Endothelial cell of umbilical vein (primary cell): ENCODE measurements around the gene SYNGAP1. TPM values are rescaled to one million over a fixed set of nuclear protein-coding genes. Genes with fewer than 3 reads are reported as not detected.

Source experiments
- BruUV-seq: library from RNA; stranded (reverse); fragments of 400-500 nt; replicated peaks from 2 replicates; lab custom pipeline; 2021; lab: Mats Ljungman, UMichigan
- CTCF ChIA-PET: fragments of 300-600, 350-600 bp; sonication (Branson Sonifier 250); formaldehyde crosslinking; loops from one replicate; lab custom pipeline; 2021; ENCODE audit warnings: antibody characterized with exemption, inconsistent platforms; lab: Charles Lee
- POLR2A ChIA-PET: fragments of 300-600, 350-600 bp; sonication (Branson Sonifier 250); formaldehyde crosslinking; loops from one replicate; lab custom pipeline; 2021; ENCODE audit warnings: antibody characterized with exemption, inconsistent platforms; lab: Charles Lee
- DNase-seq: peaks from one replicate; pipeline ENCODE4 v3.0.0-alpha.2; 2011; ENCODE audit warnings: low read depth, low spot score
- FAIRE-seq: peaks from 2 replicates; lab custom pipeline; 2011; peaks lifted over from hg19 to GRCh38; lab: Jason Lieb, UNC
- H2AFZ ChIP-seq: 2 replicates; pipeline ENCODE4 v1.6.0; 2012; ENCODE audit warnings: low read depth, low read length, control low read depth, inconsistent platforms
- H3K27ac ChIP-seq: 2 replicates; pipeline ENCODE4 v1.5.1; 2011; ENCODE audit warnings: low read depth, mild to moderate bottlenecking, control low read depth, low read length, moderate library complexity; ENCODE audit not compliant: insufficient read depth
- H3K27me3 ChIP-seq, 2 experiments: 2 replicates each; pipeline versions ENCODE4 v1.6.0 to v1.6.1; 2011; ENCODE audit warnings: low read length in 2 of 2, mixed read lengths in 1 of 2; ENCODE audit not compliant: control insufficient read depth in 2 of 2, insufficient read depth in 2 of 2
- H3K36me3 ChIP-seq, 2 experiments: 2 replicates in 1 of 2; 3 replicates in 1 of 2; pipeline ENCODE4 v1.5.1; 2011; ENCODE audit warnings: low read length in 2 of 2, mild to moderate bottlenecking in 1 of 2, moderate library complexity in 1 of 2; ENCODE audit not compliant: control insufficient read depth in 2 of 2, insufficient read depth in 2 of 2; ENCODE audit errors: extremely low read depth in 1 of 2
- H3K4me1 ChIP-seq: 3 replicates; pipeline ENCODE4 v1.5.1; 2011; ENCODE audit warnings: mild to moderate bottlenecking, low read length; ENCODE audit not compliant: control insufficient read depth, insufficient read depth; ENCODE audit errors: extremely low read depth
- H3K4me2 ChIP-seq: 2 replicates; pipeline ENCODE4 v1.6.1; 2011; ENCODE audit warnings: low read length, control low read depth, mixed read lengths; ENCODE audit not compliant: insufficient read depth
- H3K4me3 ChIP-seq, 3 experiments: fragments of 200-600 bp in 1 of 3; sonication (generic), shearing (Covaris generic) in 1 of 3; replicated peaks in 1 of 3; 2 replicates each; pipeline ENCODE4 v1.5.1; 2011 to 2016; ENCODE audit warnings: control low read depth in 3 of 3, low read length in 3 of 3, mild to moderate bottlenecking in 2 of 3, inconsistent platforms in 1 of 3, low read depth in 1 of 3, moderate library complexity in 1 of 3; ENCODE audit not compliant: insufficient read depth in 1 of 3
- H3K79me2 ChIP-seq: 2 replicates; pipeline ENCODE4 v1.6.0; 2012; ENCODE audit warnings: low read length, inconsistent platforms; ENCODE audit not compliant: control insufficient read depth, insufficient read depth
- H3K9ac ChIP-seq: replicated peaks from 2 replicates; pipeline ENCODE3; 2011; ENCODE audit warnings: low read length, control low read depth; ENCODE audit not compliant: insufficient read depth; ENCODE audit errors: extremely low read depth
- H3K9me1 ChIP-seq: replicated peaks from 3 replicates; pipeline ENCODE4 v1.6.0; 2011; ENCODE audit warnings: mild to moderate bottlenecking, low read length; ENCODE audit not compliant: control insufficient read depth, insufficient read depth; ENCODE audit errors: extremely low read depth
- H3K9me3 ChIP-seq: replicated peaks from 2 replicates; pipeline ENCODE4 v1.5.1; 2012; ENCODE audit warnings: low read length, inconsistent platforms; ENCODE audit not compliant: control insufficient read depth, insufficient read depth
- H4K20me1 ChIP-seq: replicated peaks from 2 replicates; pipeline ENCODE3; 2011; ENCODE audit warnings: mild to moderate bottlenecking, low read length; ENCODE audit not compliant: control insufficient read depth, insufficient read depth; ENCODE audit errors: extremely low read depth
- EZH2 ChIP-seq: IDR thresholded peaks from 2 replicates; pipeline ENCODE4 v1.6.1; 2012; ENCODE audit warnings: borderline replicate concordance, low read depth, mild to moderate bottlenecking, moderate library complexity, low read length, inconsistent platforms; ENCODE audit not compliant: severe bottlenecking
- FOS ChIP-seq: IDR thresholded peaks from 2 replicates; pipeline ENCODE4 v1.6.1; 2011; ENCODE audit warnings: mild to moderate bottlenecking, low read length, moderate library complexity, borderline replicate concordance; ENCODE audit not compliant: insufficient read depth
- JUN ChIP-seq: IDR thresholded peaks from 2 replicates; pipeline ENCODE4 v1.6.1; 2011; ENCODE audit warnings: borderline replicate concordance, low read depth; ENCODE audit not compliant: insufficient read length, insufficient read depth
- MYC ChIP-seq: IDR thresholded peaks from one replicate; pipeline ENCODE4 v1.6.1; 2011; ENCODE audit warnings: mild to moderate bottlenecking, low read depth, low read length
- POLR2A ChIP-seq: IDR thresholded peaks from 2 replicates; pipeline ENCODE4 v1.6.1; 2012; ENCODE audit warnings: low read depth, mild to moderate bottlenecking, control low read depth, low read length
- POLR2AphosphoS5 ChIP-seq: IDR thresholded peaks from 2 replicates; pipeline ENCODE4 v1.6.1; 2012; ENCODE audit warnings: low read depth, mild to moderate bottlenecking, control low read depth, low read length, moderate library complexity; ENCODE audit not compliant: insufficient read depth
- dilution Hi-C: fragments of 300-500 bp; cut with MboI; formaldehyde crosslinking; loops from one replicate; pipeline ENCODE4 v1.15.0; 2019; ENCODE audit warnings: low sequenced_read_pairs; ENCODE audit not compliant: extremely low pct_ligation_motif_present
- intact Hi-C: fragments of 100-400 bp; cut with micrococcal nuclease; formaldehyde crosslinking; loops from one replicate; pipeline ENCODE4 v1.10.0; 2022
- polyA plus RNA-seq, 4 experiments: library from polyadenylated mRNA; depleted of rRNA in 3 of 4; stranded (reverse) in 3 of 4; unstranded in 1 of 4; fragments of >200 nt; gene quantifications; 2 replicates each; pipeline versions ENCODE4 v1.2.1 to v1.2.3, GENCODE V29; 2011 to 2012; ENCODE audit warnings: missing spikeins in 1 of 4
- total RNA-seq: library from RNA; stranded (reverse); gene quantifications from 2 replicates; pipeline ENCODE4 v1.2.3, GENCODE V29; 2021
- TF ChIP-seq, protein P1 (sequence below), 2 donors: IDR thresholded peaks; 1 replicate in 1 of 2; 2 replicates in 1 of 2; pipeline ENCODE4 v1.5.1; 2011; ENCODE audit warnings: low read length in 2 of 2, mild to moderate bottlenecking in 2 of 2, moderate library complexity in 2 of 2, control low read depth in 1 of 2, inconsistent platforms in 1 of 2, low read depth in 1 of 2; ENCODE audit not compliant: insufficient read depth in 1 of 2; ENCODE audit errors: extremely low read depth in 1 of 2

SYNGAP1 gene
- total and polyA plus RNA-seq, 2 donors (not counting 3 experiments of a cell fraction or from before 2014, with no cell fraction given), result 7.3 to 15.1 TPM

DNA sequence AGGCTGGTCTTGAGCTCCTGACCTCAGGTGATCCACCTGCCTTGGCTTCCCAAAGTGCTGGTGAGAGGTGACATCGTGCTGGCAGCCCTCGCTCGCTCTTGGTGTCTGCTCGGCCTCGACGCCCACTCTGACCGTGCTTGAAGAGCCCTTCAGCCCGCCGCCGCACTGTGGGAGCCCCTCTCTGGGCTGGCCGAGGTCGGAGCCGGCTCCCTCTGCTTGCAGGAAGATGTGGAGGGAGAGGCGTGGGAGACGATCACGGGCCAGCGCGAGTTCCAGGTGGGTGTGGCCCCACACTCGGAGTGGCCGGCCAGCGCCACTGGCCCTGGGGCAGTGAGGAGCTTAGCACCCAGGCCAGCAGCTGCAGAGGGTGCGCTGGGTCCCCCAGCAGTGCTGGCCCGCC, 82.6 kb downstream of the SYNGAP1 start:
- no peak for DNase-seq
- H3K4me2 ChIP-seq, result no peak overlapping the region
- no peak overlapping the region for H3K27ac ChIP-seq
- no peaks in the 10 kb centered on the region for H3K9me3 ChIP-seq
- dilution Hi-C loops, result no loop called here
- intact Hi-C loops, result no loop called here
- H3K79me2 ChIP-seq, result no peaks in the 10 kb centered on the region
- no peak overlapping the region for H2AFZ ChIP-seq
- H3K9ac ChIP-seq, result no peak overlapping the region
- H3K4me3 ChIP-seq, result no peak overlapping the region
- no peak for FAIRE-seq
- H3K4me1 ChIP-seq, result no peaks in the 10 kb centered on the region
- H4K20me1 ChIP-seq, result no peaks in the 10 kb centered on the region
- H3K9me1 ChIP-seq, result no peaks in the 10 kb centered on the region
- H3K27me3 ChIP-seq, result peaks cover 0 to 2% of the 10 kb centered on the region in 2 experiments
- no peak for TF ChIP-seq JUN
- no peak for TF ChIP-seq POLR2AphosphoS5
- no peak for TF ChIP-seq FOS
- no peak for TF ChIP-seq MYC
- TF ChIP-seq, protein P1, sequence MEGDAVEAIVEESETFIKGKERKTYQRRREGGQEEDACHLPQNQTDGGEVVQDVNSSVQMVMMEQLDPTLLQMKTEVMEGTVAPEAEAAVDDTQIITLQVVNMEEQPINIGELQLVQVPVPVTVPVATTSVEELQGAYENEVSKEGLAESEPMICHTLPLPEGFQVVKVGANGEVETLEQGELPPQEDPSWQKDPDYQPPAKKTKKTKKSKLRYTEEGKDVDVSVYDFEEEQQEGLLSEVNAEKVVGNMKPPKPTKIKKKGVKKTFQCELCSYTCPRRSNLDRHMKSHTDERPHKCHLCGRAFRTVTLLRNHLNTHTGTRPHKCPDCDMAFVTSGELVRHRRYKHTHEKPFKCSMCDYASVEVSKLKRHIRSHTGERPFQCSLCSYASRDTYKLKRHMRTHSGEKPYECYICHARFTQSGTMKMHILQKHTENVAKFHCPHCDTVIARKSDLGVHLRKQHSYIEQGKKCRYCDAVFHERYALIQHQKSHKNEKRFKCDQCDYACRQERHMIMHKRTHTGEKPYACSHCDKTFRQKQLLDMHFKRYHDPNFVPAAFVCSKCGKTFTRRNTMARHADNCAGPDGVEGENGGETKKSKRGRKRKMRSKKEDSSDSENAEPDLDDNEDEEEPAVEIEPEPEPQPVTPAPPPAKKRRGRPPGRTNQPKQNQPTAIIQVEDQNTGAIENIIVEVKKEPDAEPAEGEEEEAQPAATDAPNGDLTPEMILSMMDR (IDR thresholded peaks at IDR 0.05; ENCODE audit: extremely low read depth in 1 of 2, insufficient read depth in 1 of 2, low read depth in 1 of 2, low read length in 2 of 2), result no peak
- TF ChIP-seq EZH2, result no peak
- TF ChIP-seq POLR2A, result no peak
- ChIA-PET POLR2A (no interaction called here), CTCF (interaction anchor here (1.5 kb wide), 1 partner anchor 13 kb away, joined by 7 read pairs; no protein-coding TSS in a partner anchor)
- H3K36me3 ChIP-seq, result no peaks in the 10 kb centered on the region
- no TSS peak for BruUV-seq
